H9 (cell line): Measurements from ENCODE around the gene PCSK2. TPM values are rescaled to one million over a fixed set of nuclear protein-coding genes. Genes with fewer than 3 reads are reported as not detected.

ENCODE experiments used
- DNase-seq: peaks from one replicate; pipeline ENCODE4 v3.0.0-alpha.2; 2017
- H2AFZ ChIP-seq: one replicate; pipeline ENCODE4 v1.6.1; 2013; ENCODE audit warnings: mild to moderate bottlenecking, low read length, control low read depth, moderate library complexity
- H2AK5ac ChIP-seq: 2 replicates; pipeline ENCODE4 v1.6.1; 2013; ENCODE audit warnings: low read length, control low read depth, mixed read lengths; ENCODE audit not compliant: insufficient read length
- H2BK120ac ChIP-seq: one replicate; pipeline ENCODE4 v1.6.1; 2013; ENCODE audit warnings: low read depth, mild to moderate bottlenecking, low read length, control low read depth, inconsistent platforms; ENCODE audit not compliant: poor library complexity, severe bottlenecking
- H2BK12ac ChIP-seq: 2 replicates; pipeline ENCODE4 v1.6.1; 2013; ENCODE audit warnings: low read length, control low read depth, mixed read lengths, low read depth; ENCODE audit not compliant: insufficient read length
- H2BK15ac ChIP-seq: 2 replicates; pipeline ENCODE4 v1.6.1; 2013; ENCODE audit warnings: low read depth, low read length, control low read depth
- H2BK20ac ChIP-seq: one replicate; pipeline ENCODE4 v1.6.1; 2013; ENCODE audit warnings: low read depth, mild to moderate bottlenecking, low read length, control low read depth, inconsistent platforms; ENCODE audit not compliant: poor library complexity, severe bottlenecking
- H2BK5ac ChIP-seq: 2 replicates; pipeline ENCODE4 v1.6.1; 2013; ENCODE audit warnings: low read length, control low read depth, mixed read lengths; ENCODE audit not compliant: insufficient read length
- H3K14ac ChIP-seq: 2 replicates; pipeline ENCODE4 v1.6.1; 2013; ENCODE audit warnings: low read length, control low read depth; ENCODE audit not compliant: insufficient read depth
- H3K18ac ChIP-seq: 2 replicates; pipeline ENCODE4 v1.6.1; 2013; ENCODE audit warnings: low read depth, mild to moderate bottlenecking, mixed read lengths, low read length, control low read depth; ENCODE audit not compliant: insufficient read length
- H3K23ac ChIP-seq: 2 replicates; pipeline ENCODE4 v1.6.1; 2013; ENCODE audit warnings: low read length, control low read depth, mixed read lengths, low read depth; ENCODE audit not compliant: insufficient read length
- H3K23me2 ChIP-seq: 2 replicates; pipeline ENCODE4 v1.6.1; 2013; ENCODE audit warnings: low read depth, mild to moderate bottlenecking, mixed read lengths, low read length, control low read depth; ENCODE audit not compliant: insufficient read length, poor library complexity, severe bottlenecking
- H3K27ac ChIP-seq: 2 replicates; pipeline ENCODE4 v1.5.1; 2013; ENCODE audit warnings: low read length, control low read depth, mixed read lengths, low read depth; ENCODE audit not compliant: insufficient read length
- H3K27me3 ChIP-seq: 2 replicates; pipeline ENCODE4 v1.6.1; 2013; ENCODE audit warnings: low read length, control low read depth, inconsistent platforms; ENCODE audit not compliant: insufficient read depth
- H3K4ac ChIP-seq: 2 replicates; pipeline ENCODE4 v1.6.1; 2013; ENCODE audit warnings: low read depth, mild to moderate bottlenecking, control low read depth, inconsistent platforms, low read length, moderate library complexity
- H3K4me1 ChIP-seq: 2 replicates; pipeline ENCODE4 v1.6.1; 2013; ENCODE audit warnings: low read length, control low read depth, inconsistent platforms; ENCODE audit not compliant: insufficient read depth
- H3K4me2 ChIP-seq: 2 replicates; pipeline ENCODE4 v1.6.1; 2013; ENCODE audit warnings: low read length, control low read depth, mixed read lengths; ENCODE audit not compliant: insufficient read length, insufficient read depth
- H3K56ac ChIP-seq: 2 replicates; pipeline ENCODE4 v1.6.1; 2013; ENCODE audit warnings: low read depth, mild to moderate bottlenecking, mixed read lengths, low read length, control low read depth; ENCODE audit not compliant: insufficient read length
- H3K79me1 ChIP-seq: 2 replicates; pipeline ENCODE4 v1.6.1; 2013; ENCODE audit warnings: low read depth, mild to moderate bottlenecking, moderate library complexity, low read length, control low read depth, inconsistent platforms; ENCODE audit not compliant: insufficient read depth, poor library complexity, severe bottlenecking
- H3K79me2 ChIP-seq: 2 replicates; pipeline ENCODE4 v1.6.1; 2013; ENCODE audit warnings: low read length, control low read depth, inconsistent platforms; ENCODE audit not compliant: insufficient read depth
- H3K9ac ChIP-seq: 2 replicates; pipeline ENCODE4 v1.6.1; 2013; ENCODE audit warnings: low read length, control low read depth, mixed read lengths; ENCODE audit not compliant: insufficient read length; ENCODE audit errors: extremely low read depth
- H3K9me3 ChIP-seq: one replicate; pipeline ENCODE4 v1.6.1; 2013; ENCODE audit warnings: low read depth, low read length, inconsistent platforms; ENCODE audit not compliant: control insufficient read depth
- H3T11ph ChIP-seq: one replicate; pipeline ENCODE4 v1.6.1; 2013; ENCODE audit warnings: mild to moderate bottlenecking, low read length, control low read depth, inconsistent platforms
- H4K20me1 ChIP-seq: one replicate; pipeline ENCODE4 v1.6.1; 2013; ENCODE audit not compliant: control insufficient read depth, insufficient read length, insufficient read depth
- H4K5ac ChIP-seq: 2 replicates; pipeline ENCODE4 v1.6.1; 2013; ENCODE audit warnings: low read depth, mild to moderate bottlenecking, mixed read lengths, low read length, control low read depth; ENCODE audit not compliant: insufficient read length
- H4K8ac ChIP-seq: replicated peaks from 2 replicates; pipeline ENCODE4 v1.6.1; 2013; ENCODE audit warnings: low read length, control low read depth, mixed read lengths, low read depth; ENCODE audit not compliant: insufficient read length
- H4K91ac ChIP-seq: 2 replicates; pipeline ENCODE4 v1.6.1; 2013; ENCODE audit warnings: low read depth, mild to moderate bottlenecking, moderate library complexity, mixed read lengths, low read length, control low read depth; ENCODE audit not compliant: insufficient read length
- H3K27ac Mint-ChIP-seq, 3 experiments: 2 replicates in 2 of 3; 3 replicates in 1 of 3; pipeline ENCODE4 v1.8.0; 2020 to 2021; ENCODE audit warnings: mixed read lengths in 3 of 3, mild to moderate bottlenecking in 1 of 3, moderate library complexity in 1 of 3
- H3K27me3 Mint-ChIP-seq: 2 replicates; pipeline ENCODE4 v1.8.0; 2021; ENCODE audit warnings: low read depth, mild to moderate bottlenecking, moderate library complexity, mixed read lengths
- H3K36me3 Mint-ChIP-seq, 3 experiments: 2 replicates in 2 of 3; 3 replicates in 1 of 3; pipeline ENCODE4 v1.8.0; 2020 to 2021; ENCODE audit warnings: low read depth in 3 of 3, mixed read lengths in 3 of 3; ENCODE audit not compliant: insufficient read depth in 1 of 3
- H3K4me1 Mint-ChIP-seq, 2 experiments: 2 replicates each; pipeline ENCODE4 v1.8.0; 2020; ENCODE audit warnings: mixed read lengths in 2 of 2
- H3K4me3 Mint-ChIP-seq, 2 experiments: 2 replicates in 1 of 2; 3 replicates in 1 of 2; pipeline ENCODE4 v1.8.0; 2020 to 2021; ENCODE audit warnings: mild to moderate bottlenecking in 2 of 2, mixed read lengths in 2 of 2, moderate library complexity in 1 of 2
- H3K9me3 Mint-ChIP-seq, 2 experiments: 2 replicates in 1 of 2; 3 replicates in 1 of 2; pipeline ENCODE4 v1.8.0; 2020; ENCODE audit warnings: mild to moderate bottlenecking in 2 of 2, mixed read lengths in 2 of 2, moderate library complexity in 1 of 2
- total RNA-seq: library from RNA; stranded (reverse); gene quantifications from 2 replicates; pipeline ENCODE4 v1.2.1, GENCODE V29; 2021
- TF ChIP-seq, protein P1 (sequence below): fragments of 200-600 bp; sonication (generic); conservative IDR thresholded peaks from 3 replicates; pipeline ENCODE4 v1.8.0; 2021; ENCODE audit warnings: antibody characterized with exemption, mild to moderate bottlenecking

PCSK2 gene
- total RNA-seq, 1 experiment from 2014 or later: 2.8 TPM

- Histone ChIP-seq H3K4me2 (peak overlapping the region; percentile 36), H4K8ac (no peak overlapping the region), H3K56ac (no peak overlapping the region), H3K23ac (no peak overlapping the region), H3K23me2 (no peaks in the 10 kb centered on the region), H2BK12ac (no peak overlapping the region), H2AK5ac (no peak overlapping the region), H3K9me3 (no peaks in the 10 kb centered on the region), H3K9ac (no peak overlapping the region), H2BK20ac (no peak overlapping the region), H4K5ac (no peak overlapping the region), H3K79me2 (no peaks in the 10 kb centered on the region), H2AFZ (peak overlapping the region; percentile 96), H2BK5ac (no peak overlapping the region), H4K91ac (no peak overlapping the region), H3T11ph (no peak overlapping the region), H4K20me1 (no peaks in the 10 kb centered on the region), H3K18ac (no peak overlapping the region), H3K79me1 (no peaks in the 10 kb centered on the region), H3K27me3 (no peaks in the 10 kb centered on the region), H3K27ac (no peak overlapping the region), H3K4me1 (no peaks in the 10 kb centered on the region), H3K14ac (no peak overlapping the region), H2BK120ac (no peak overlapping the region), H2BK15ac (no peak overlapping the region), H3K4ac (no peak overlapping the region)
- H3K36me3 Mint-ChIP-seq: no peaks in the 10 kb centered on the region; a peak in 1 of 7 replicates
- peak; percentile 74 for DNase-seq
- TF ChIP-seq, protein P1, sequence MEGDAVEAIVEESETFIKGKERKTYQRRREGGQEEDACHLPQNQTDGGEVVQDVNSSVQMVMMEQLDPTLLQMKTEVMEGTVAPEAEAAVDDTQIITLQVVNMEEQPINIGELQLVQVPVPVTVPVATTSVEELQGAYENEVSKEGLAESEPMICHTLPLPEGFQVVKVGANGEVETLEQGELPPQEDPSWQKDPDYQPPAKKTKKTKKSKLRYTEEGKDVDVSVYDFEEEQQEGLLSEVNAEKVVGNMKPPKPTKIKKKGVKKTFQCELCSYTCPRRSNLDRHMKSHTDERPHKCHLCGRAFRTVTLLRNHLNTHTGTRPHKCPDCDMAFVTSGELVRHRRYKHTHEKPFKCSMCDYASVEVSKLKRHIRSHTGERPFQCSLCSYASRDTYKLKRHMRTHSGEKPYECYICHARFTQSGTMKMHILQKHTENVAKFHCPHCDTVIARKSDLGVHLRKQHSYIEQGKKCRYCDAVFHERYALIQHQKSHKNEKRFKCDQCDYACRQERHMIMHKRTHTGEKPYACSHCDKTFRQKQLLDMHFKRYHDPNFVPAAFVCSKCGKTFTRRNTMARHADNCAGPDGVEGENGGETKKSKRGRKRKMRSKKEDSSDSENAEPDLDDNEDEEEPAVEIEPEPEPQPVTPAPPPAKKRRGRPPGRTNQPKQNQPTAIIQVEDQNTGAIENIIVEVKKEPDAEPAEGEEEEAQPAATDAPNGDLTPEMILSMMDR: no peak
- no peak overlapping the region for H3K27ac Mint-ChIP-seq
- H3K4me3 Mint-ChIP-seq: 0 out of 5 replicates have a peak overlapping the region, but pooled peaks of 1 of the 2 experiments have one; percentile 13
- H3K4me1 Mint-ChIP-seq: peaks cover 6 to 12% of the 10 kb centered on the region in 2 experiments
- no peaks in the 10 kb centered on the region for H3K9me3 Mint-ChIP-seq
- H3K27me3 Mint-ChIP-seq: peaks cover 16% of the 10 kb centered on the region
Observed at GRCh38 chr20:17525650-17526049, 298.8 kb downstream of the PCSK2 start.
